ENCODE measurements around the gene MYO1H.
"Not testable (repeated sequence)": the region's sequence is repeated elsewhere in the genome, so short reads cannot be mapped to it uniquely, and the experiment has no call there.

Gene MYO1H, protein sequence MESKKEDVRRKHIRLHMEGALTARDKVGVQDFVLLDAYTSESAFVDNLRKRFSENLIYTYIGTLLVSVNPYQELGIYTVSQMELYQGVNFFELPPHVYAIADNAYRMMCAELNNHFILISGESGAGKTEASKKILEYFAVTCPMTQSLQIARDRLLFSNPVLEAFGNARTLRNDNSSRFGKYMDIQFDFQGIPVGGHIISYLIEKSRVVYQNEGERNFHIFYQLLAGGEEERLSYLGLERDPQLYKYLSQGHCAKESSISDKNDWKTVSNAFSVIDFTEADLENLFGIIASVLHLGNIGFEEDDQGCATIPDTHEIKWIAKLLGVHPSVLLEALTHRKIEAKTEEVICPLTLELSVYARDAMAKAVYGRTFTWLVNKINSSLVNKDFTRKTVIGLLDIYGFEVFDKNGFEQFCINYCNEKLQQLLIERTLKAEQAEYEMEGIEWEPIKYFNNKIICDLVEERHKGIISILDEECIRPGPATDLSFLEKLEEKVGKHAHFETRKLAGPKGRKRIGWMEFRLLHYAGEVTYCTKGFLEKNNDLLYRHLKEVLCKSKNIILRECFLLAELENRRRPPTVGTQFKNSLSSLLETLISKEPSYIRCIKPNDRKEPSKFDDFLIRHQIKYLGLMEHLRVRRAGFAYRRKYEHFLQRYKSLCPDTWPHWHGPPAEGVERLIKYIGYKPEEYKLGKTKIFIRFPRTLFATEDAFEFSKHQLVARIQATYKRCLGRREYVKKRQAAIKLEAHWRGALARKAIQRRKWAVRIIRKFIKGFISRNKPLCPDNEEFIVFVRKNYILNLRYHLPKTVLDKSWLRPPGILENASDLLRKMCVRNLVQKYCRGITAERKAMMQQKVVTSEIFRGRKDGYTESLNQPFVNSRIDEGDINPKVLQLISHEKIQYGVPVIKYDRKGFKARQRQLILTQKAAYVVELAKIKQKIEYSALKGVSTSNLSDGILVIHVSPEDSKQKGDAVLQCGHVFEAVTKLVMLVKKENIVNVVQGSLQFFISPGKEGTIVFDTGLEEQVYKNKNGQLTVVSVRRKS

DNA sequence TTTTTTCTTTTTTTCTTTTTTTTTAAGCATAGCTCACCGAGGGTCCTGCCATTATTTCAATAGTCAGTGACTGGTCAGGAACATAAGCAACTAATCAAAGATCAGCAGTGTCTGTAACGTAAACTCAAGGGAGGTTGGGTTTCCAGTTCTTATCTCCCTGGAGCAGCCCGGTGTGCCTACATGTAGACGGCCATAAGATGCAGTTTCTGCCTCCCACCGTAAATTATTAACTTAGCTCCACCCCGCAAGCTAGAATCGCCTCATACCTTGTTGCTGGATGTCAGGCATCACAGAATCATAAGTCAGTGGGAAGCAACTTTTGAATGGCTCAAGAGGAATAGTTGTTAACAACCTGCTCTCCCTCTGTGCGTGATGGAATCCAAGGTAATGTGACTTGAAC is at the start of gene MYO1H:
MYO1H (plus strand) TSS at position 312 of the 400 bp plus-strand sequence; CDS start at position 373, 61 bp downstream.
- no peak for DNase-seq (ENCODE audit: low read depth in 1 of 2, low spot score in 1 of 2)

DNA sequence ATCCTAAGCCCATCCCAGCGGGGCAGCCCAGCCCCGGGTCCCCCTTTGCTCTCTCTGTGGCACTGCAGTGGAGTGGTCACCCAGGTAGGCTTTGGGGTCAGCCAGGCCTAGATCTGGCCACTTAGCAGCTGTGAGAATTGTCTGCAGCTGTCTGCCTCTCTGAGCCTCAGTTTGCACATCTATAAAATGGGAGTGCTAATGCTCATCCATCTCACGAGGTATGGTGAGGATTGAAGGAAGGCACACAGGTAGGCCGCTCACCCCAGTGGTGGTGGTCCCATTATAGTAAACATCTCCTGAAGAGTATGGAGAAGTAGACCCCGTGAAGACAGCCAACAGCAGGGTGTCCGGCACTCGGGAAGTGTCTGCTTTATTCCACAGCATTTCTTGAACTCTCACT is 47.9 kb upstream of the MYO1H start:
- DNase-seq (ENCODE audit: low read depth in 1 of 2, low spot score in 1 of 2): no peak

DNA sequence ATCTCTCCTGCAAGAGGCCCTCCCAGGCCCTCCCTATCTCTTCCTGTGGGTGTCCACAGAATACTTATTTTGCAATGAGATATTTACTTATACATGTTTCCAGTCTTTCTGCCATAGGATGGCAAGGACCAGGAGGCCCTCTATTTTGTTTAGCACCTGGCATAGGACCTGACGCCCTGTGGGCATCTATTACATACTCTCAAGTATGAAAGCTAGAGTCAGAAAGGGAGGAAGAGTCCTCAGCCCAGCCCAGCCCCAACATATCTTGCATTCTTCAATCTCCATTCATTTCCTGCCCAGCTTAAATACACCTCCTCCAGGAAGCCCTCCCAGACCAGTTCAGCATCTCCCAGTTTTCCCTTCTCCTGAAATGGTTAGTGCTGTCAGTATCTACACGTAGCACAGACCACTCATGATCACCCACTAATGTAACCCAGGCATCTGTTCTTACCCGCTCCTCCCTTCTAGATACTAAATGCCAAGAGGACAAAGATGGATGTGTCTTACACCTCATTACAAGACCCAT is 46.0 kb upstream of the MYO1H start:
- no peak for DNase-seq (ENCODE audit: low read depth in 1 of 2, low spot score in 1 of 2)

DNA sequence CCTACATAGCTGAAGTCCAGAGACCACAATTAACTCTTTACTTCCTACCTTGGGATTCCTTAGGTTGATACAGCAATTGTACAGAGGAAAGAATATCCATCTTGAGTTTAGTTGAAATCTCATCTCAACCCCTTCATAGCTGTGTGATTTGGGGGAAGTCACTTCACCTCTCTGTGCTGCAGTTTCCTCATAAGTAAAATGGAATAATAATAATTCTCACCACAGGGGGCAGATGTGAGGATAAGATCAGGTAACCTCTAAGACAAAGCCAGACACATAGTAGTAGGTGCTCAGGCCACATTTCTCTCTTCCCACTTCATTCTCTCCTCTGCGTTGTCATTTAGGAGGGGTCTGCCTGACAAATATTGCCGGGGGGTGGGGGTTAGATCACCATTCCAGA is 45.3 kb upstream of the MYO1H start:
- DNase-seq (ENCODE audit: low read depth in 1 of 2, low spot score in 1 of 2): no peak

DNA sequence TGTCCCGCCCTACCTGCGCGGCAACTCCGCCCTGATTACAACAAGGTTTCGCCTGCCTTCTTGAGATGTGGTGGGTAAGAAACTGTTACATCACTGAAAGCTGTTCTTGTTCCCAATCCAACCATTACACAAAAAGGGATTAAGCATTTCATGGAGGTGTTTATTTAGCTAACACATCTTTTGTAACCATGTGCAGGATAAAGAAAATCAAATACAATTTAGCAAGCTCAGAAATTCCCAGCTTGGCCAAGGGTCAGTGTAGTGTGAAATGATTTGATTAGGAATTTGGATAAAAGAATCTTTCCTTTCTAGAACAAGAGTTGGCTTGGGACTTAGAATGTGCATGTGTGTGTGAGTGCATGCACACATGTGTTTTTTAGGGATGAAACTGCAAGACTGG is 44.9 kb upstream of the MYO1H start:
- no peak for DNase-seq (ENCODE audit: low read depth in 1 of 2, low spot score in 1 of 2)

DNA sequence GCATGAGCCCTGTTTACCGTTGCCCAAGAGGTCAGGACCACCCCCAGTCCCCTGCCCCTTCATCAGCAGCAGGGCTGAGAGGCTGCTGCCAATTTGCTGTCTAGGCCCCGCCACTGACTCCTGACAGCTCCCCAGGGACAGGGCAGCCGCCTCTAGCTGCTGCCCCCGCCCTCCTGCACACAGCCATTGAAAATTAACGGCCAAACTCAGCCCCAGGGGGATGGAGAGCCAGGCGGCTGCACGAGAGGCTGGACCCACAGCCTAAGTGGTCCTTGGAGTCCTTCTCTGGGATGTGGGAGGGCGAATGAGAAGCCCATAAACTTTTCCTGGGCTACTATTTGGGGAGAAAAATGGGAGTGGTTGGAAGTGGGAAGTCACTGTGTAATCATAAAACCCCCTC is 43.2 kb upstream of the MYO1H start:
- DNase-seq (ENCODE audit: low read depth in 1 of 2, low spot score in 1 of 2): no peak

DNA sequence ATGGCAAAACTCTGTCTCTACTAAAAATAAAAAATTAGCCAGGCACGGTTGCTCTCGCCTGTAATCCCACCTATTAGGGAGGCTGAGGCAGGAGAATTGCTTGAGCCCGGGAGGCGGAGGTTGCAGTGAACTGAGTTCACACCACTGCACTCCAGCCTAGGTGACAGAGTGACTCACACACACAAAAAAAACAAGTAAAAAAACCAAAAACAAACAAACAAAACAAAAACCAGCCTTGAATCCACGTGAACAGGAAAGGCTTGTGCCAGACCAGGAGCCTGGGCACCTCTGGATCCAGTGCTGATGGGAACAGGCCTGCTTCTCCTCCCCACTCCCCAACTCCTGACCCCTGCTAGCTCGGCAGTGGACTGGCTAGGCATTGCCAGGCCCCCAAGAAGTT is 42.2 kb upstream of the MYO1H start:
- DNase-seq (ENCODE audit: low read depth in 1 of 2, low spot score in 1 of 2): no peak

DNA sequence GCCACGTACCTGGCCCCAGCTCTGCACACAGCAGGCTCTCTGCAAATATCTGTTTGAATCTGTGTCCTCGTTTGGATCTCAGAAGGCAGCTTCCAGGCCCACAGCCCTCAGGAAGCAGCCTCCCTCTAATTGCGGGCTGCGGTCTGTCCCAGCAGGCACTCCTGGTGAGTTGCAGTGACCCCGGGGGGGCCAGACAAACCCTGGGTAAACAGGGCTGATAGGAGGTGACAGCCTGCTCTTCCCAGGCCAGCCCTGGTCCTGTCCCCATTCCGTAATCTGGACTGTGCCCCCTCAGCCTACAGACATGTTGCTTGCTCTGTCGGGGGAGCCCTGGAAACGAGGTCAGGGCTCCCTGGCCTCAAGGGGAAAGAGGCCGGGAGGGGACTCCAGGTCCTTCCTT is 40.6 kb upstream of the MYO1H start:
- DNase-seq (ENCODE audit: low read depth in 1 of 2, low spot score in 1 of 2): no peak

DNA sequence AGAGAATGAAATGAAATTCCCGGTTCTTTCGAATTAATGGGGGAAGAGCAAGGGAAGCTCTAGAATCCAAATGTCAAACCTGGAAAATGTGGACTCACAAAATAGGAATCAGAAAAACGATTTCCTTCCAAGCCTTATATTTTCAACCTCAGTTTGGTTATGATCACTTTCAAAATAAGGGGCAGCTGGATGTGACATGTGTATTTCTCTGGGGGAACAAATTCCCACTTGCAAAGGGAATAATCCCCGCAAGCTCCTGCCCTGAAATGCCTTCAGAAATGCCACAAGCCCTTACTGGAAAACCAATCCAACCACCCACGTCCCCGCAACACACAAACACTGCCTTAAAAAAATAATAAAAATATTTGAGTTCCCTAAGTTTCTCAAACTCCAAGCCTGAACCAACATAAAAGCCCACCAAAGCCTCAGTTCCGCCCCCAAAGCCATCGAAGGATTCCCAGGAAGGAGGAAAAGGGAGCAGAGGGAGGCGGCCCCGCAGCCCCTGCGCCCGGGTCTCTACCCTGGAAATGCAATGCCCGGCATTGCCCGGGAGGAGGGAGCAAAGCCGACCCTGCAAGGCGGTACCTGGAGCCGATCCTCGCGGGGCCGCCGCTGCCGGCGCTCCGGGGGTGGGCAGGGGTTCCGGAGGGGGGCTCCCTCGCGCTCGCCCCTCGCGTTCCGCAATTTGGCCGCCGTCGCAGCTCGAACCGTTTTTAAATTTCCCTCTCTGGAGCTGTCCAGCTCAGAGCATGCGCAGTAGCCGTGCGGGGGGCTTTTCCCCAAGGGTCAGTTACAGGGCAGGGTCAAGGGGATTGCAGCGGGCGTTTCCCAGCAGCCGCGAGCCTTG is 38.9 kb upstream of the MYO1H start, which contains the start of gene FOXN4:
FOXN4 (minus strand) TSS at position 751 of the 847 bp plus-strand sequence. CDS start 963 bp downstream, outside the sequence.
- DNase-seq (ENCODE audit: low read depth in 1 of 2, low spot score in 1 of 2): no peak

DNA sequence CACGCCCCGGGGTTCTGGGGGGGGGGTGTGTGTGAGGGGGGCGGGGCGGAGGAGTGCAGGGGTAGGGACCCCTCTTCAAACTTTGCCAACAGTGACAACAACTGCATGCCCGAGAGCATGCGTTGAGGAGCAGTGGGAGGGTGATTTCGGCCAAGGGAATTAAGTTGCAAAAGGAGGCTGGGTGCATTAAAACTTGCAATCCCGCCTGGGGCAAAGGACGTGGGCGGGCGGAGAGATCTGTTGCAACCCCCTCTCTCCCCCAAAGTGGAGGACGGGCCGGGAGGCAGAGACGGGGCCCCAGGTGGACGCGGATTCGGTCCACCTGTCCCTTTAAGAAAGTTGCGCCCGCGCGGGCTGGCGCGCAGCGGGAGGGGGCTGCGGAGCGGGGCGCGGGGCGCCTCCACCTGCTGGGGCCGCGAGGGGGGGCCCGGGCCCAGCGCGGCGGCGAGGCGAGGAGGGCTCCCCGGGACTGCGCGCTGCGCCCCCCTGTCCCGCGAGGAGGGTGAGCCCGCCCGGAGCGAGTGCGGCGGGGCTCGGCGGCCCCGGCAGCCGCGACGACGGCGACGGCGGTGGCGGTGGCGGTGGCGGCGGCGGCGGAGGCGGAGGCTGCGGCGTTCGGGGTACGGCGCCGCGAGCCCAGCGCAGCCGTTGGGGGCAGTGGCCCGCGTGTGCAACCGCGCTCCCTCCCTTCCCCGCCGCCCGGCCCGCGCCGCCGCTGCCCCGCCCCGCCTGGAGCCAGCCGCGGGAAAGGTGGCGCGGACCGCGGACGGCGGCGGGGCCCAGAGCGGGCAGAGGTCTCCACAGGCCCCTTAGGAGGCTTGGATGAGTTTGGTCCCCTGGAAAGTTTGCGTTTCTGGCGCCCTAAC is 38.1 kb upstream of the MYO1H start:
- no peak for DNase-seq (ENCODE audit: low read depth in 1 of 2, low spot score in 1 of 2)

DNA sequence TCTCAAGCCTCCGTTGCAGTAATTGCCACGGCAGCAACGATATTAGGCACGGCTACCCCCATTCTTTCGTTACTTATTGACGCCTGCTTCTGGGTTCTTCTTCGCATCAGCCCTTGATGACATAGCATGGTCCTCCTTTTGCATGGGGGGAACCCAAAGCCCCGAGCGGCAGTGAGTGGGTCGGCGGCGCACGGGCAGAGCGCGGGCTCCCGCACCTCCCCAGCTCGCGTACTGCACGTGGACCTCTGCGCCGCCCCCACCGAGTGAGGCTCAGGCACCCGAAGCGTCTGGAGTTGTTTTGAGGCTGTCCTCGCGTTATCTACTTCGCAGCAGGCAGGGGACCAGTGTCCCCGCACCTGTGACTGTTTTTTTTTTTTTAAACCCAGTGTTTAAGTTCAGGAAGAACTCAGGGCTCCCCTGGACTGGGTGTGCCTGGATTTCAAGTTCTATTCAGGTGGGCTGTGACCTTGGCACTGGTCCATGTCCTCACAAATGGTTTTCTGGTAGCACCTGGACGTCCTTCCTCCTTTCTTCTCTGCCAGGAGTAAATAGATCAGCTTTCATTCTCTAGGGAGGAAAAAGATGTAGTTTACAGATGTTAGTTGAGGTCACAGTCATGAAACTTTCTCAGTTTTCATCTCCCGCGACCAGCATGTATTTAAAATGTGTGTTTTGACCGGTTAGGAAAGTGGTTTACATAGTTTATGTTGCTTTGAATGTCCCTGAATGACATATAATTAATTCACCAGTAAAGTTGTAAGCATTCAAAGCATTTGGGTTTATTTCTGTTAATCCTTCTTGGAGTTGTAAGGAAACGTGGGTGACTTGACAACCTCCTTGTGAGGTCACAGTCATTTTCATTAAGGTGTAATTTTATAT is 37.2 kb upstream of the MYO1H start:
- DNase-seq (ENCODE audit: low read depth in 1 of 2, low spot score in 1 of 2): no peak

DNA sequence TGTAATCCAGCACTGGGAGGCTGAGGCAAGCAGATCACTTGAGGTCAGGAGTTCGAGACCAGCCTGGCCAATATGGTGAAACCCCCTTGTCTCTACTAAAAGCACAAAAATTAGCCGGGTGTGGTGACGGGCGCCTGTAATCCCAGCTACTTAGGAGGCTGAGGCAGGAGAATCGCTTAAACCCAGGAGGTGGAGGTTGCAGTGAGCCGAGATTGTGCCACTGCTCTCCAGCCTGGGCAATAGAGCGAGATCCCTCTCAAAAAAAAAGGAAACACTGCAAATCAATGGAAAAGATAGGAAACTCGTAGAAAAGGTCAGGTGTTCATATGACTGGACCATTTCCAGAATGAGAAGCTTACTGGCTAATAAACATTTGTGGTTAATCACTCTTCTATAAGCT is 26.4 kb upstream of the MYO1H start:
- DNase-seq (ENCODE audit: low read depth in 1 of 2, low spot score in 1 of 2): not testable (repeated sequence)

DNA sequence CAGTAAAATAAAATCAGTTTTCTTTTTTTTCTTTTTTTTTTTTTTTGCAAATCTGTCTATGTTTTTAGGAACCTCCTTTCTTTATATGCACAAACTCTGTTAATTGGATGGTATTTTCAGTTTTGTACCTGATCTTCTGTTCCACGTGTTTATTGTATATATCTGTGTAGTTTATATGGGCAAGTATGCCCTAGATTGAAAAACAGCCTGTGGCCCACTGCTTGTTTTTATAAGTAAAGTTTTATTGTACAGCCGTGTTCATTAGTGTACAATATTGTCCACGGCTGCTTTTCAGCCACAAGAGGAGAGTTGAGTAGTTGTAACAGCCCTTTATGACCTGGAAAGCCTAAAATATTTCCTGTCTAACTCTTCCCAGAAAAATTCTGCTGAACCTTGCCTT is 18.7 kb upstream of the MYO1H start:
- no peak for DNase-seq (ENCODE audit: low read depth in 1 of 2, low spot score in 1 of 2)

DNA sequence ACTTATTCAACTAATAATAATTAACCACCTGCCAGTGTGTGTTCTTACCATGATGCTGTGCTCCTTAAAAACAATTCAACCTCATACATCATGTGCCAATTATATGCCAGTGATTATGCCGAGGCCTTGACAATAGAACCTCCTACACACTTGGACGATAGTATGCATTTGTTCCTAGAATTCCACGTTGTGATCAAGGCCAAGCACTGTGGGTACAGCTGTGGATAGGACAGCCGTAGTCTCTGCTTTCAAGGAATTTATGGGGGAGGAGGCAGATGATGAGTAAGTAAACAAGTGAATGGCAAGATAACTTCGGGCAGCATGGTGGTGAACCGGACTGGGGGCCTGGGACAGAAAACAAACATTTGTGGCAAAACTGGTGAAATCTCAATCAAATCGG is 18.0 kb upstream of the MYO1H start:
- no peak for DNase-seq (ENCODE audit: low read depth in 1 of 2, low spot score in 1 of 2)

DNA sequence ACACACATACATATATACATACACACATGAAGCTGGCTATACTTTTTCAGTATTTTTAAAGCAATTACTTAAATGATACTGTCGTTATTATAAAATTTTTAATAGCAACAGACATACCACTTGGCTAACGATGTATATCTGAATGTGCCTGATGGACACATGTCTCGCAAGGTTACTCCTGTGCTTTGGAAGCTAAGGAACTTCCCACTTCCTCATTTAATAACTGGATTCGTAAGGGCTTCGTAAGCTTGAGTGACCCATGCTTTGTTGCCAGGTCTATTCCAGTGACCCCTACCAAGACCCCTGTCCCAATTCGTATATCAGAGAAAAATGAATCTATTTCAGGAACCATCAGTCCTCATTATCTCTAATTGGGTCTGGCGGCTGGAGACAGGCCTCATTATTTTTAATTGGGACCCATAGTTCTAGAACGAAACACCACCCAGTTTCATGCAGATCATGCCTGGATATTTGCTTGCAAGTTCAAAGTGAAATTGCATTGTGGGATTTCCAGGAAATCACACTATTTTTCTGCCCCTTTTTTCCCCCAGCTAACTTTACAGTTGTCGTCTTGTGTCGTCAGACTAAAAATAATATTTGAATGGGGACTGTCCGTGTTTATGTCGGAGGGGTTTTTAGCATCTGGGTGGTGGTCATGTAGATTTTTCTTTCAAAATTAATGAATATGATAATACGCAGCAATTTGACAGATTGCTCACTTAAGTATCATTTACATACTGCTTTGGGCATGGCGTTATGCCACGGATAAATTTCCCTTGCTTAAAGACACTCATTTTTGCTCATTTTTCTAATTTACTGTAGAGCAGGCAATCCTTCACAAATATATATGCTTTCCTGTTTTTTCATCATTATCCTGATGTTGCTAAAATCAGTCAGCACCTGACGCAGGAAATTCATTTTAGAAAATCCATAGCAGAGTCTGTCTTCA is 17.1 kb upstream of the MYO1H start:
- DNase-seq (ENCODE audit: low read depth in 1 of 2, low spot score in 1 of 2): no peak

DNA sequence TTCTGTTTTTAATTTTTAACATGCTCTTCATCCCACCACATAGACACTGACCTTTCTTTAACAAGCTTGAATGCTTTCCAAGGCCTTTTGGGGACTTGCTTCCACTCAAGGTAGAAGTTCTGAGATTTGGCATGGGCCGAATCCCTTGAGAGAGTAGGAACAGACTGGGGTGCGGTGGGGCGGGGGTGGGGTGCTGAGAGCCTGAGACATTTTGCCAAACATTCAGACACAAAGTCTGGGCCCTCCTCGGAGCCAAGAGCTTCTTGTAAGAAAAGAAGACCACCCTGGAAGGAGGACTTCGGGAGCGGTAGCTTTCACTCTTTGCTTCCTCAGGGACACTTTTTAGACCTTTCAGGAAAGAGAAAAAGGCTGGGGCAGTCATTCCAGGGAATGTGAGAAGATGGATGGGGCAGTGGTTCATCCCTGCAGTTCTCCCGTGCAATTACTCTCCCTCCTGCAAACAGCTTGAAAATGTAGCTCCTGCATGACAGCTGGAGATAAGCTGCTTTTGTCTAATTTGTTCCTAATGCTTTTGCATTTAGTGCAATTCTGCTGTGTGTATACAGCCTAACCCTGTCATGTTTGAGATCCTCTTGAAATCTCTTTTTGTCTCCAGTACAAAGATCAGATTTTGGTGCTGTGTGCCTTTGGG is 16.3 kb upstream of the MYO1H start:
- DNase-seq (ENCODE audit: low read depth in 1 of 2, low spot score in 1 of 2): no peak

DNA sequence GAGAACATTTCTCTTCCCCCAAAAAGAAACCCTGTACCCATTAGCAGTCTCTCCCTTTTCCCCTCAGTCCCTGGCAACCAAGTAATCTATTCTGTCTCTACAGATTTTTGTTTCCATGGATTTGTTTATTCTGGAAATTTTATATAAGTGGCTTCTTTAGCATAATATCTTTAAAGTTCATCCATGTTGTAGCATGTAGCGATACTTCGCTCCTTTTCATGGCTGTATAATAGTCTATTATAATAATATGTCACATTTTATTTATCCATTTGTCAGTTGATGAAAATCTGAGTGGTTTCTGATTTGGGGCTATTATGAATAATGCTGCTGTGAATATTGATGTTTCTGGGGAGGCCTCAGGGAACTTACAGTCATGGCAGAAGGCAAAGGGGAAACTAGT is 12.8 kb upstream of the MYO1H start:
- DNase-seq (ENCODE audit: low read depth in 1 of 2, low spot score in 1 of 2): no peak
